Mesothelial cell of epicardium (in vitro differentiated cells): ENCODE data around the gene CDH4. TPM values are rescaled to one million over a fixed set of nuclear protein-coding genes. Genes with fewer than 3 reads are reported as not detected.

ENCODE experiments used
- DNase-seq, 2 experiments: peaks; one replicate each; pipeline ENCODE4 v3.0.0; 2021; ENCODE audit warnings: low spot score in 2 of 2; ENCODE audit not compliant: unreplicated experiment in 2 of 2
- H3K27ac Mint-ChIP-seq: 2 replicates; pipeline ENCODE4 v1.8.0; 2021; ENCODE audit warnings: mixed read lengths
- H3K27me3 Mint-ChIP-seq: 2 replicates; pipeline ENCODE4 v1.8.0; 2021; ENCODE audit warnings: low read depth, mixed read lengths
- H3K36me3 Mint-ChIP-seq: 2 replicates; pipeline ENCODE4 v1.8.0; 2021; ENCODE audit warnings: mixed read lengths
- H3K4me1 Mint-ChIP-seq: 2 replicates; pipeline ENCODE4 v1.8.0; 2021; ENCODE audit warnings: mixed read lengths
- H3K4me3 Mint-ChIP-seq: 2 replicates; pipeline ENCODE4 v1.8.0; 2021; ENCODE audit warnings: mild to moderate bottlenecking, moderate library complexity, mixed read lengths
- H3K9me3 Mint-ChIP-seq: 2 replicates; pipeline ENCODE4 v1.8.0; 2021; ENCODE audit warnings: mixed read lengths
- total RNA-seq: library from RNA; stranded (reverse); gene quantifications from 3 replicates; pipeline ENCODE4 v1.2.1, GENCODE V29; 2021
- TF ChIP-seq, protein P1 (sequence below): fragments of 200-600 bp; sonication (generic); IDR thresholded peaks from one replicate; pipeline ENCODE4 v1.5.0; 2021; ENCODE audit warnings: antibody characterized with exemption; ENCODE audit not compliant: unreplicated experiment

The CDH4 gene
- total RNA-seq, 1 donor from 2014 or later = 1.1 TPM

DNA sequence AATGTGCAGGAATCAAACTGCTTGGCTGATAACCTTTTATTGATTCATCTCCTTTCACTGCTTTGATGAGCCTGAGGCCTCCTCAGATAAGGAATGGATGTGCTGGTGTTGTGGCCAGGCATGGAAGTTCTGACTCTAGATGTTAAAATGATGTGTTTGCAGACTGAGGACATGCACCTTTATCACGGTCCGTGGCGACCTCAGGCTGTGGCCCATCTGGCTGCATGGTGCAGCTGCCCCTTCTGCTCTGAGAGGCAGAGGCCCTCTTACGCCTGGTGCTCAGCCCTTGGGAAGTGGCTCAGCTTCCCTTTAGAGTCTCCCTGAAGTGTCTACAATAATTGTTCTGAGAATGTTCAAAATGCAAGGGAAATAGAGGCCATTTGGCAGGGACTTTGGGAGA lies 26.2 kb downstream of the CDH4 start:
- no peak overlapping the region for H3K27ac Mint-ChIP-seq
- peaks cover 8% of the 10 kb centered on the region for H3K9me3 Mint-ChIP-seq
- H3K27me3 Mint-ChIP-seq = peaks cover 7% of the 10 kb centered on the region

DNA sequence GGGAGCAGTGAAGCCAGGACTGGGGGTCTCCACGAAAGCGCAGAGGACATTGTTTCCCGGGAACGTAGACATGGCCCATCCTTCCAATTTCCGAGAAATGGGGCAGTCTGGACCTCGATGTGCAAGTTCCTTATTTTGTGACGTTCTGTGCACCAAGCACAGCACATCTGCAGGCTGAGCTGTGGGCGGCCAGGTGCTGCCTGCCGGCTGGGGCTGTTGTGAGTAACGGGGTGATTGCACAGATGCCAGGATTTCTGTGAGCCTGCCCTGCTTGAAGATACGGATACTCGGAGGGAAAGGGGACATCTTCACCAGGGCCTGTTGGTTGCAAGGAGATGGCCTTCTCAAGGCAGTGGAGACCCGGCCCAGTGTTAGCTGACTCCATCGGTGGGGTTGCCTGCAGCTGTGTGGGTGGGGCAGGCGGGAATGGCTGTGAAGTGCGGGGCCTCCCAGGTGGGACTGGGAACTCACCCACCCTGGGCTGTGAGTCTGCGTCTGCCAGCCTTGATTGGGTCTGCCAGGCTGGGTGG lies 27.6 kb downstream of the CDH4 start:
- Mint-ChIP-seq H3K27ac (no peak overlapping the region), H3K9me3 (peaks cover 3% of the 10 kb centered on the region), H3K36me3 (no peaks in the 10 kb centered on the region), H3K4me1 (no peaks in the 10 kb centered on the region), H3K4me3 (no peak overlapping the region), H3K27me3 (peaks cover 7% of the 10 kb centered on the region)
- no peak for DNase-seq
- TF ChIP-seq, protein P1, sequence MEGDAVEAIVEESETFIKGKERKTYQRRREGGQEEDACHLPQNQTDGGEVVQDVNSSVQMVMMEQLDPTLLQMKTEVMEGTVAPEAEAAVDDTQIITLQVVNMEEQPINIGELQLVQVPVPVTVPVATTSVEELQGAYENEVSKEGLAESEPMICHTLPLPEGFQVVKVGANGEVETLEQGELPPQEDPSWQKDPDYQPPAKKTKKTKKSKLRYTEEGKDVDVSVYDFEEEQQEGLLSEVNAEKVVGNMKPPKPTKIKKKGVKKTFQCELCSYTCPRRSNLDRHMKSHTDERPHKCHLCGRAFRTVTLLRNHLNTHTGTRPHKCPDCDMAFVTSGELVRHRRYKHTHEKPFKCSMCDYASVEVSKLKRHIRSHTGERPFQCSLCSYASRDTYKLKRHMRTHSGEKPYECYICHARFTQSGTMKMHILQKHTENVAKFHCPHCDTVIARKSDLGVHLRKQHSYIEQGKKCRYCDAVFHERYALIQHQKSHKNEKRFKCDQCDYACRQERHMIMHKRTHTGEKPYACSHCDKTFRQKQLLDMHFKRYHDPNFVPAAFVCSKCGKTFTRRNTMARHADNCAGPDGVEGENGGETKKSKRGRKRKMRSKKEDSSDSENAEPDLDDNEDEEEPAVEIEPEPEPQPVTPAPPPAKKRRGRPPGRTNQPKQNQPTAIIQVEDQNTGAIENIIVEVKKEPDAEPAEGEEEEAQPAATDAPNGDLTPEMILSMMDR = no peak

More for the DNA sequence above, 26.2 kb downstream of the CDH4 start:
- TF ChIP-seq, protein P1 = no peak
- DNase-seq = no peak
- no peaks in the 10 kb centered on the region for H3K36me3 Mint-ChIP-seq
- no peak overlapping the region for H3K4me3 Mint-ChIP-seq
- H3K4me1 Mint-ChIP-seq = no peaks in the 10 kb centered on the region

DNA sequence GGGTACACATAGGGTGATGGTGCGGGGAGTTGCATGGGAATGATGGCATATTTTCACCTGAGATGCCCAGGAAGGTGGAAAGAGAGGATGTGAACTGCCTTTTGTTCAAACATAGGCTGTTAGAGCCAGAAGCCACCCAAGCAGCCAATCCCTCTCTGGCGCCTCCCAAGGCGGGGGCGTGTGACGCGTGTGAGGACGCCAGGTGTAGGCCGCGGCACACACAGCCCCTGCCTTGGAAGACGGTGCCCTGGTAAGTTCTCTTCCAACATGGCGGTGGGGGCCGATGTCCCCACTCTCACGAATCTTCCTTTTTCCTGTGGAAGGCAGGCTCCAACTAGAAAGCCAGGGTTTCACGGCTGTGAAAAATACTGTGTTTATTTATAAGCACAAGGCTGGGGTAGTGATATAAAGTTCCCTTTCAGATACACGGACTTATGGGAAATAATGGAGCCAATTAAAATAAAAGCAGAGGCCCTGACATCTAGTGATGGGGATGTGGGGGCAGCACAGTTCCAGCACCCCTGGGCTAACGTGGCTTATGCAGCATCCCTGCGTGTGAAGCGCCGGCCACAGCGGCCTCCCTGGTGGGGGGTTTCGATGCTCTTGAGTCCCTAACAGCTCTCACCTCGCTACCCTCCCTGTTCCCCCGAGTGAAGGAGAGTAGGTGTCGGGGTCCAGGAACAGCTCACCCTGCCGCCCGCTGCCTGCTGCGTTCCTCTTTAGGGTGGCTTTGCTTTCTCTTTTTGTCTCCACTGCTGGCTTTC lies 28.3 kb downstream of the CDH4 start:
- H3K9me3 Mint-ChIP-seq = peaks cover 3% of the 10 kb centered on the region
- DNase-seq = no peak
- H3K27me3 Mint-ChIP-seq = peaks cover 7% of the 10 kb centered on the region
- no peak overlapping the region for H3K27ac Mint-ChIP-seq
- no peaks in the 10 kb centered on the region for H3K36me3 Mint-ChIP-seq
- TF ChIP-seq, protein P1 = no peak
- H3K4me1 Mint-ChIP-seq = no peaks in the 10 kb centered on the region
- H3K4me3 Mint-ChIP-seq = no peak overlapping the region

DNA sequence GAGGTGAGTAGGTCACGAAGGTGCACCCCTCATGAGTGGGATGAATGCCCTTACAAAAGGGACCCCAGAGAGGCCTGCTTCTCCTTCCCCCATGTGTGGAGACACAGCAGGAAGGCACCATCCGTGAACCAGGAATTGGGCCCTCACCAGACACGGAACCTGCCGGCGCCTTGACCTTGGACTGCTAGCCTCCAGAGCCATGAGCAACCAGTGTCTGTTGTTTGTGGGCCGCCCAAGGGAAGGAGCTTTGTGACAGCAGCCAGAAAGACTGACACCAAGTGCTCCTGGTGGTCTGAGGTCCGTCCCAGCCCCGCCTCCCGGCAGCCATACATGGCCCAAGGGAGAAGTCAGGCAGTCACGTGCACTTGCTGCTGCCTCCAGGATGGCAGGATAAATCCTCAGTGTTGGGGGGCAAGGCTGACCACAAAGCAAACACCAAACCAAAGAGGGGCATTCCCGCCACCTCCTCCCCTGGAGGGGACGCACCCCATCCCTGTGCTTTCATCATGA lies 29.3 kb downstream of the CDH4 start:
- Mint-ChIP-seq H3K9me3 (peaks cover 3% of the 10 kb centered on the region), H3K4me3 (no peak overlapping the region), H3K27me3 (peaks cover 7% of the 10 kb centered on the region), H3K27ac (no peak overlapping the region), H3K4me1 (no peaks in the 10 kb centered on the region), H3K36me3 (no peaks in the 10 kb centered on the region)
- TF ChIP-seq, protein P1 = no peak
- no peak for DNase-seq

DNA sequence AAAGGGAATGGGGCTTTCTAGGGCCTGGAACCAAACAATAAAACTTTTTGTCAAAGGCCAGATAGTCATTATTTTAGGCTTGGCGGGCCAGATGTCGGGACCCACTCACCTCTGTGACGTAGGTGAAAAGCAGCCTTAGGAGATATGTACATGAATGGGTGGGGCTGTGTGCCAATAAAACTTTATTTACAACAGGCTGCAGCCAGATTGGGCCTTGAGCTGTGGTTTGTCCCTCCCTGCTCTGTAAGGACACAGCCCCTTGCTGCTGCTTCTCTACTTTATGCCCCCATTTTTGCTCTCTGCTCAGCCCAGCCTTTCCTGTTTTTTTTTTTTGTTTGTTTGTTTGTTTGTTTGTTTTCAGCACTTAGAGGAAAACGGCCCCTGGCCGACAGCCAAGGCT lies 32.7 kb downstream of the CDH4 start:
- Mint-ChIP-seq H3K4me1 (no peaks in the 10 kb centered on the region), H3K4me3 (no peak overlapping the region), H3K9me3 (peaks cover 3% of the 10 kb centered on the region), H3K36me3 (no peaks in the 10 kb centered on the region), H3K27me3 (peaks cover 7% of the 10 kb centered on the region), H3K27ac (no peak overlapping the region)
- no peak for DNase-seq
- TF ChIP-seq, protein P1 = no peak
